ENCODE data around the gene ITGA2.
A peak's percentile ranks its signal among the peaks of the same experiment; 100 is the strongest.

ITGA2 gene

GRCh38 chr5:53022930-53023511, 33.9 kb downstream of the ITGA2 start:
- DNase-seq = no peak

GRCh38 chr5:53023969-53024368, 34.8 kb downstream of the ITGA2 start:
- peak; percentile 20 for DNase-seq

GRCh38 chr5:53024535-53024934, 35.4 kb downstream of the ITGA2 start:
- no peak for DNase-seq

- no peak for DNase-seq
Measured at GRCh38 chr5:53025487-53025886, 36.3 kb downstream of the ITGA2 start.

GRCh38 chr5:53027913-53028312, 38.8 kb downstream of the ITGA2 start:
- no peak for DNase-seq

GRCh38 chr5:53029608-53030007, 40.5 kb downstream of the ITGA2 start:
- no peak for DNase-seq

- no peak for DNase-seq
Measured at GRCh38 chr5:53030893-53031292, 41.7 kb downstream of the ITGA2 start.

GRCh38 chr5:53031695-53032096, 42.5 kb downstream of the ITGA2 start:
- no peak for DNase-seq

GRCh38 chr5:53032188-53032587, 43.0 kb downstream of the ITGA2 start:
- no peak for DNase-seq

- DNase-seq = no peak
Measured at GRCh38 chr5:53034832-53035231, 45.7 kb downstream of the ITGA2 start.

- DNase-seq = no peak
Measured at GRCh38 chr5:53035868-53036381, 46.8 kb downstream of the ITGA2 start.

- DNase-seq = no peak
Measured at GRCh38 chr5:53037141-53037859, 48.1 kb downstream of the ITGA2 start.

GRCh38 chr5:53038196-53038847, 49.2 kb downstream of the ITGA2 start:
- DNase-seq = no peak

- no peak for DNase-seq
Measured at GRCh38 chr5:53039855-53040254, 50.7 kb downstream of the ITGA2 start.

- no peak for DNase-seq
Measured at GRCh38 chr5:53041071-53041692, 52.0 kb downstream of the ITGA2 start.

GRCh38 chr5:53041740-53042139, 52.6 kb downstream of the ITGA2 start:
- no peak for DNase-seq

- no peak for DNase-seq
Measured at GRCh38 chr5:53045263-53045662, 56.1 kb downstream of the ITGA2 start.

GRCh38 chr5:53048248-53048647, 59.1 kb downstream of the ITGA2 start:
- DNase-seq = no peak

- DNase-seq = no peak
Measured at GRCh38 chr5:53052499-53052898, 63.3 kb downstream of the ITGA2 start.

- DNase-seq = no peak
Measured at GRCh38 chr5:53053364-53053763, 64.2 kb downstream of the ITGA2 start.

- no peak for DNase-seq
Measured at GRCh38 chr5:53055365-53055764, 66.2 kb downstream of the ITGA2 start.

- DNase-seq = no peak
Measured at GRCh38 chr5:53059281-53059680, 70.1 kb downstream of the ITGA2 start.

- DNase-seq = no peak
Measured at GRCh38 chr5:53063176-53063575, 74.0 kb downstream of the ITGA2 start.

GRCh38 chr5:53063791-53064190, 74.6 kb downstream of the ITGA2 start:
- DNase-seq = no peak
